Measurements from ENCODE around the gene EXOC3L4.
"Not testable (repeated sequence)": the region's sequence is repeated elsewhere in the genome, so short reads cannot be mapped to it uniquely, and the experiment has no call there.

EXOC3L4 gene

DNA sequence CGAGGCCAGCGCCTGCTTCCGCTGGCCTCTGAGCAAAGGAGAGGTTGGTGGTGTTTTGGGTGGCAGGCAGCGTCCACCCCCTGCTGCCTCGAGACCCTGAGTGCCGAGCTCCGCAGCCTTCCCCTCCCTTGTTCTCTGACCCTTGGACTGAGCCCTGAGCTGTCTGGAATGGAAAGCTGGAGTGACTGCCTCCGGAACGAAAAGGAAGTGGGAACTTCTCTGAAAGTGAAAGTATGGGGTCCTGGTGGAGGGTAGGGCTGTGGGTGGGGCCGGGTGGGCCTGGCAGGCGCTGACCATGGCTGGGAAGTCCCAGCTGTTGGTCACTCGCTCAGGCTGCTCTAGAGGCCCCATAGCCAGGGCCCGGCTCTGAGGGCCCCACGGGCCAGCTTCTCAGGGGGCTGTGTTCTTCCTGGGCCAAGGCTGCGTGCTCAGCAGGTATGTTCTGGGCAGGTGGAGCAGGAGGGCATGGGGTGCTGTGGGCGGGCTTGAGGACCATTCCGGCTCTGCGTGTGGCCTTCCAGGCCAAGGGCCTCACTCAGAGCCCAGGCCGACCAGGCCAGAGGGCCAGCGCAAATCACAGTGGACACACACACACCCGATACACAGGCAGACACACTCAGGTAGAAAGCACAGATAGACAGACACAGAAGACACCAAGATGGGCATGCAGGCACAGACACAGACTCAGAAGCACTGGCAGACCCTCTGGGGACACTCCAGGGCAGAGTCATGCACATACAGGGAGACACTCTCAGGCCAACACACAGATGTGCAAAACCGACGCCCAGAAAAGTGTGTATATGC lies at the start of gene EXOC3L4:
TSS of gene EXOC3L4 (plus strand) at position 320 of the 804 bp plus-strand sequence. CDS start 5,495 bp downstream, outside the sequence.
- no peak for DNase-seq

DNA sequence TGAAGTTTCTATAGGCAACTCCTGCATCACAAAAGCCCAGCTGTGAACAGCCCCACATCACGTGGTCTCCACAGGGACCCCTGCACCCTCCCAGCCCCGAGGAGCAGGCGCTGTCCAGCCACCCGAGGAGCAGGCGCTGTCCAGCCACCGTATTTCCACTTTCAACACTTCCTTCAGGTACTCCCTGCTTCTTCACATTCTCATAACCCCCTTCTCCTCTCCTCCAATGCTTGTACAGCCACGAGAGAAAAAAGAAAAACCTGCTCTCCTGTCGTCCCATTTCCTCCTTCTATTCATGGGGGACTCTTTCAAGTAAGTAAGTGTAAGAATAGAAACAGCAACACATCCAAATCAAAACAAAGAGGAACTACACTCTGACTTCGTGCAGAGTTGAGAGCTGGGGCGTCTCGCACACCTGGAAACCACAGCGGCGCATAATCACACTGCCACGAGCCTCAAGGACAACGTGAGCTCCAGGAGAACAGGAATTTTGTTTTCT lies 49.1 kb upstream of the EXOC3L4 start:
- no peak for DNase-seq

DNA sequence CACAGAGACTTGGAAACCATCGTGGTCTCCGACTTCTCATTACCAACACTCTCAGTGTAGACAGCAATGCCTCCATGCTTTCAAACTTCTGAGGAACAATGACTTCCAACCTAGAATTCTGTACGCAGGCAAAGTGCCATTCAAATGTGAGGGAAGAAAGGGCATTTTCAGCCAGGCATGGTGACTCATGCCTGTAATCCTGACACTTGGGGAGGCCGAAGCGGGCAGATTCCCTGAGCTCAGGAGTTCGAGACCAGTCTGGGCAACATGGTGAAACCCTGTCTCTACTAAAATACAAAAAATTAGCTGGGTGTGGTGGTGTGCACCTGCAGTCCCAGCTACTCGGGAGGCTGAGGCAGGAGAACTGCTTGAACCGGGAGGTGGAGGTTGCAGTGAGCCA lies 47.1 kb upstream of the EXOC3L4 start:
- DNase-seq, result not testable (repeated sequence)

DNA sequence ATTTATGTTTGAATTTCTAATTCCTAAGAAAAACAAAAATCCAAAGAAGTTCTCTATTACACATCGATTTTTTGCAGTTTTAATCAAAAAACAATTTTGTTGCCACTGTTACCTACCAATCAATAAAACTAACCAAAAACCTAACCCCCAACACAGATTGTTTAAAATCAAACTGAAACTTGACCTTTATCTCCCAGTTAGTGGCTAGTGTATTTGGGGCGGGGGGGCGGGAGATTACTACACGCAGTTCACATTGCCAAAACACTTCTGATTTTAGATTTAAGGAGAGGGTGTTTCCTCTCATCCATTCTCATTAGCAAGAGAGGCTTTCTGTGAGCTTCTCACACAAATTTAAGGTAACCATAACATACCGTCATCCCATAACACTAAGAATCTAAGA lies 43.6 kb upstream of the EXOC3L4 start:
- DNase-seq, result no peak

DNA sequence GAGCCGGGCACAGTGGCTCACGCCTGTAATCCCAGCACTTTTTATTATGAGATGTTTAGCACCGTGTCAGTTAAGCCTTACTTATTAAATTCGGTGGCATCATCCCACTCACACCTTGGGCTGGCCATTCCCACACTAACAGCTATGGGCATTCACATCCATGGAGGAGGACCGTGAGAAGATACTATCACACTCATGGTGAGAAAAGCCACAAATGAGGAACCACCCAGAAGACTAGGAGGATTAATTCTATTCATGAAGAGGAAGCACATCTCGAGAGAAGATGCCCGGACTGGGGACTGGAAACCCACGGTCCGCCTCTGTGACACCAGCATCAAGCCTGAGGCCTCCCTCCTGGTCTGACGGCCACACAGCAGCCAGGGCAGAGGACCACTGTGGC lies 42.1 kb upstream of the EXOC3L4 start:
- no peak for DNase-seq

DNA sequence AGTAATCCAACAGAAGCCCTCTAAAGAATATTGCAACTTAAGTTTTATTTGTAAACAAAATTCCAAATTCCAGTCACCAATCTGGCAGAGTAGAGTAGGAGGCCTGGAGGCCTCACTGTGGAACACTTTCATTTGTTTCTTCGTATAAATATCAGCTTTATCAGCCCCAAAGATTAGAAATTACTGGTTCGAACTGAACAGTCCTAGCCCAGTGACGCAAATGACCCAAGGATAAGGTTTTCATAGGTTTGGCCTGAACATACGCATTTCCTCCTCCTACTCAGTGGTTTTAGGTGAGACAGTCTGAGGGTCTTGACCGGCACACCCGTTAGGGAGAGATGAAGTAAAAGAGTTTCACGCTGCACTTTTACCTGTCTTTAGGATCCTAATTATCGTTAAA lies 38.8 kb upstream of the EXOC3L4 start:
- DNase-seq, result no peak

DNA sequence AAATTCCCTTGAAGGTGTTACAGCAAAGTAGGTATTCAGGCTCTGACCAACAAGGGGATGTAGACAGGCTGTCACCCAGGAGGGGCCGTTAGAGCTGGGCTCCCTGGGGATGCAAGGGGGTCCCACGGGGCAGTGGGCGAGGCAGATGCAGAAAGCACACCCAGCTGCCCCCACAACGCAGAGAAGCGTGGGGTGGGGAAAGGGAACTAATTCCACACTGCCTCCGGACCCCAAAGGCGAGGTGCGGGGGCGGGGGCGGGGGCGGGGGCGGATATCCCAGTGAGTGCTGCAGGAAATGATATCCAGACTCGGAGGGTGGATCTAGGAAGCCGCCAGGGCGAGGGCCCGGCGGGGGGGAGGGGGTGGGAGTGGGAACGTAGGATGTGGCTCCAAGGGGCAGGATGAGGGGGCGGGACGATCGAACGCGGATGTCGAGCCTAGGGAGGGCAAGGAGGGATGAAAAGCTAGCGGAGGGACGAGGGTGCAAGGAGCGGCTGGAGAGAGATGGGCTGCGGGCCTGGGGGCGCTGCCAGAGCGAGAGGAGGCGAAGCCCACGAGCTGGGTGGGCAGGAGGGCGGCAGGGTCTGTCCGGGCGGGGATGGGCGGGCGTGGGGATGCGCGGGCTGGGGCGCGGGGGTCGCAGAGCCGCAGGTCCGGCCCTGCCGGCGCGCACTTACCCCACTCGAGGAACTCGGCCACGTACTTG lies 38.0 kb upstream of the EXOC3L4 start:
- no peak for DNase-seq

DNA sequence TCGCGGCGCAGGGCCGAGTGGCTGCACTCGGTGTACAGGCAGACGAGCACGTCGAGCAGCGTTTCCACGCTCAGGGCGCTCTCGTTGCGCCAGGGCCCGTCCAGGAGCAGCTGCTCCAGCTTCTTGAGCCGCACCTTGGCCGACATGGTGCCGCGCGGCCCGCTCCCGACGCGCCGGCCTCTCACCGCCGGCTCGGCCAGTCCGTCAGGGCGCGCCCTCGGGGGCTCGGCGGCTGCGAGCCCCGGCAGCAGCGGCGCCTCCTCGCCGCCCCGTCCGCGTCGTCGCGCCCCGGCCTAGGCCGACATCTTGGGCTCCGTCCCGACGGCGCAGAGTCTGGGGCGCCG lies 37.5 kb upstream of the EXOC3L4 start:
- DNase-seq, result no peak

DNA sequence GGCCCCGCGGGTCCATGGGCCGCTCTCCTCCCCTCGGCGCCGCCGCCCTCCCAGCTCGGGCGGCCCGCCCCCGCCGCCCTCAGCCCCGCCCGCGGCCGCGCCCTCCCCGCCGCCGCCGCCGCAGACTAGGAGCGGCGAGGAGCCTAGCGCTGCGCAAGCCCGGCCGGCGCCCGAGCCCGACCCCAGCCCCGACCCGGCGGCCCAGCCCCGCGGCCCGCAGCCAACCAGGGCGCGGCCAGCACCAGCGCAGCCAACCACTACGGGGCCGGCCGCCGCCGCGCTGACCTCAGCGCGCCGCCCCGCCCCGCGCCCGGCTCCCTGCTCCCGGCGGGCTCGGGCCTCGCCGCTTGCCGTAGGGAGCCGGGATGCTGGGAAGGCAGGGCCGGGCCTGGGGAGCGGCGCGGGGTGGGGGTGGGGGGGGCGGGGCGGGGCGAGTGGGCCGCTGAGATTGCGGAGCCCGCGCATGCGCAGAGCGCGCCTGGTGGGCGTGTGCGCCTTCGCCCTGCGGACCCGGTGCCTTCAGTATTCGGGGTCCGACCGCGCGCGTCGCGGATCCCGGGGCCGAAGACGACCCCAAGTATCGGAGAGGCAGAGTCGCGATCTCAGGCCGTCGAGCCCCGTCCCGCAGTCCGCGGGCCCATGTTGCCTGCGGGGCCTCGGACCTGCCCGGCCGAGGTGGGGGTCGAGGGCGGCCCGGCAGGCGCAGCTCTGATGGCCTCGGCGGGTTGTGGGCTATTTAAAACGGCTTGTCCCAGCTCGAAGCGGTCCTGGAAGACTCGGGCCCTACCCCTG lies 37.0 kb upstream of the EXOC3L4 start, which contains the start of gene CDC42BPB:
TSS of gene CDC42BPB (minus strand) at position 178 of the 792 bp plus-strand sequence. CDS start 376 bp downstream, outside the sequence.
- DNase-seq, result peak in 1 of 2 experiments; percentile 41

DNA sequence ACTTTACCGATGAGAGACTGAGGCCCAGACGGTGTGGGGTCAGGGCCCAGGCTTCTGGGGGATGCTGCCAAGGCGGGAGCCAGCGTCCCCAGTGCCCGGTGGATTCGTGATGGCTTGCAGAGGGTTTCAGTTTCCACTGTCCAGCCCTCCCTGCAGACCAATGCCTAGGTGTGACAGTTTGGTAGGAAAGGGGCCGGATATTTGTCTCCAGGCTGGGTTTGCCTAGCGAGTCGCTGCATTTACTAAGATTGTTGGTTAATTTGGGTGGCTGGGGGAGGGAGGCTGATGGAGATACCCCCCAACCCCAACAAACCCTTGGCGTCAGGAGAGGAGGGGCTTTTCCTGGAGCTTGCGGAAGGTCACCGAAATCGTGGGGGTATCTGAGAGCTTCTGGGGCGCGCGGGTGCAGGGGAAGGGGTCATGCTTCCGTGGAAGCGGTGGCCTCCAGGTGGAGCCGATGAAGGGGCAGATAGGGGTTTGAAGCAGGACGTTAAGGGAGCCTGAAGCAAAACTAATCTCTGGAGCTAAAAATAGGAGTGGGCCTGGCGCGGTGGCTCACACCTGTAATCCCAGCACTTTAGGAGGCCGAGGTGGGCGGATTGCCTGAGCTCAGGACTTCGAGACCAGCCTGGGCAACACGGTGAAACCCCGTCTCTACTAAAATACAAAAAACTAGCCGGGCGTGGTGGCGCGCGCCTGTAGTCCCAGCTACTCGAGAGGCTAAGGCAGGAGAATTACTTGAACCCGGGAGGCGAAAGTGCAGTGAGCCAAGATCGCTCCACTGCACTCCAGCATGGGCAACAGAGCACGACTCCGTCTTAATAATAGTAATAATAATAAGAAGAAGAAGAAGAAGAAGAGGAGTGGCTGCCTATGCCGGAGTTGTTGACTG lies 36.1 kb upstream of the EXOC3L4 start:
- no peak for DNase-seq

DNA sequence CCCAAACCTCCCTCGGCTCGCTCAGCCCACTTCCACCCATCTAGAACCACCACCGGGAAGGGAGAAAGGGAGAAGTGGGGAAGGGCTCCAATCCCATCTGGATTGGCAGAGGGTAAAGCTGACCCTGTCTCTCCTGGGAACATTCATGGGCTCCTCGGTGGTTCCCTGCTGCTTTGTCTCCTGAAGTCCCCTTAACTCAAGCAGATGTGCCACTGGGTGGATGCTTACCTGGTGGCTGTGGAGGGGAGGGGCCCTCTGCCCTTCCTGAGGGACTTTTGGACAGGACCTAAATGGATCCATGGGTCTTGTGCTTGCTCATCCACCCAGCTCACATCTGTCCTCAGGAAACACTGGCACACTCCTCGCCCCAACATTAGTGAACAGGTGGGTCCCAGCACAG lies 35.0 kb upstream of the EXOC3L4 start:
- DNase-seq, result no peak

DNA sequence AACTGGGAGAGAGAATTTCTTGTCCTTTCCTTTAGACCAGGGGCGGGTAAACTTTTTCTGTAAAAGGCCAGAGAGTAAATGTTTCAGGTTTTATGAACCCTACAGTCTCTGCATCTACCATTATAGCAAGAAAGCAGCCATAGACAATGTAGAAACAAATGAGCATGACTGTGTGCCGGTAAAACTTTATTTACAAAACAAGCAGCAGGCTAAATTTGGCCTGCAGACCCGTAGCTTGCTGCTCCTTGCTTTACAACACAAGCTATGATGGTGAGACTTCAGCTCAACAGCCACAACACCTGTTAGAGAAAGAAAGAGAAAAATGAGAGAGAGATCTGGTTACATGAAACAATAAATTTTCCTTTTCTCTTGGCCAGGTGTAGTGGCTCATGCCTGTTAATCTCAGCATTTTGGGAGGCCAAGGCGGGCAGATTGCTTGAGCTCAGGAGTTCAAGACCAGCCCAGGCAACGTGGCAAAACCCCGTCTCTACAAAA lies 33.0 kb upstream of the EXOC3L4 start:
- DNase-seq, result no peak

DNA sequence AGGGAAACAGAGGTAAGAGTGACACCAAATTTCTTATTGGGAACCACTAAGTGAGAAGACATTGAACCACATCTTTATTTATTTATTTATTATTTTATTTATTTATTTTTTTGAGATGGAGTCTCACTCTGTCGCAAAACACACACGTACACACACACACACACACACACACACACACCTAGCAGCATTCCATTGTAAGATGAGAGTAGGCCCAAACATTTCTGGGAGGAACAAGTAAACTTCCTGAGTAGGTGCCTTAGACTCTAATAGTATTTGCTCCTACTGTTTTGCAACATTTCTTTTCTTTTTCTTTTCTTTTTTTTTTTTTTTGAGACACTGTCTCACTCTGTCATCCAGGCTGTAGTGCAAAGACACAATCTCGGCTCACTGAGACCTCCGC lies 30.1 kb upstream of the EXOC3L4 start:
- DNase-seq, result no peak

DNA sequence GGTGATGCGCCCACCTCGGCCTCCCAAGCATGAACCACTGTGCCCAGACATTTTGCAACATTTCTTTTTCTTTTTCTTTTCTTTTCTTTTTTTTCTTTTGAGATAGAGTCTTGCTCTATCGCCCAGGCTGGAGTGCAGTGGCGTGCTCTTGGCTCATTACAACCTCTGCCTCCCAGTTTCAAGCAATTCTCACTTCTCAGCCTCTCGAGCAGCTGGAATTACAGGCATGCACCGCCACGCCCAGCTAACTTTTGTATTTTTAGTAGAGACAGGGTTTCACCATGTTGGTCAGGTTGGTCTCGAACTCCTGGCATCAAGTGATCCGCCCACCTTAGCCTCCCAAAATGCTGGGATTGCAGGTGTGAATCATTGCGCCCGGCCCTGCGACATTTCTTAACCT lies 29.5 kb upstream of the EXOC3L4 start:
- no peak for DNase-seq

DNA sequence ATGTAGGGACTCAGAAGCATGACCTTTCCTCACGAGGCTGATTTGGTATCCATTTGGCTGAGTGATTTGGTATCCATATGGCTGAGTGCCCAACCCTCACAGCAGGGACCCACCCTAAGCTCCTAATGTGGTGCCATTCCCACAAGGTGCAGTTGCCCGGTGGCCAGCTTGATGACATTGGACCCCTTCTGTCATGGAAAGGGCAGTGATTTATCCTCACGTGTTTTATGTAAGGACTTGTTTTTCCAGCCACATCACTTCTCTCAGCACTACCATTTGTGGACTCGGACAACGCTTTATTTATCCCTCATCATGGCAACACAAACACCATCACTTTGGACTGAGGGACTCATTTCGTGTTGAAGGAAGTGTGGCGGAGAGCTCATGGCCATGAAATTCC lies 28.7 kb upstream of the EXOC3L4 start:
- DNase-seq, result no peak

DNA sequence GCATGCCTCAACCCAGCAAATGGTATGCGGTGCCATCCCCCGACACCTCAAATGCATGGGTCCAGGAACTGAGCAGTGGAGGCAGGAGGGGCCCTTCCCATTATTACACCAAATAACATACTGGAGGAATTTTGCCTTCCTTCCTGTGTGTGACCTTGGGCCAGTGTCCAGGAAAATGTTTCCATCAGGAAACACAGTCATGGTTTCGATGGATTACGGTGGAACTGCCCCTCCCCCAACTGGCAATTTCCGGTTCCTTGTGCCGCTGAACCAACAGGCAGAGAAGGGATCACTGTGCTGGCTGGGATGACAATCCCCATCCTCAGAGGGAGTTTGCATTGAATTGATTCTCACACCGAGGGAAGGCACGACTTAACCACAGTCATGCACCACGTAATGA lies 28.1 kb upstream of the EXOC3L4 start:
- no peak for DNase-seq

DNA sequence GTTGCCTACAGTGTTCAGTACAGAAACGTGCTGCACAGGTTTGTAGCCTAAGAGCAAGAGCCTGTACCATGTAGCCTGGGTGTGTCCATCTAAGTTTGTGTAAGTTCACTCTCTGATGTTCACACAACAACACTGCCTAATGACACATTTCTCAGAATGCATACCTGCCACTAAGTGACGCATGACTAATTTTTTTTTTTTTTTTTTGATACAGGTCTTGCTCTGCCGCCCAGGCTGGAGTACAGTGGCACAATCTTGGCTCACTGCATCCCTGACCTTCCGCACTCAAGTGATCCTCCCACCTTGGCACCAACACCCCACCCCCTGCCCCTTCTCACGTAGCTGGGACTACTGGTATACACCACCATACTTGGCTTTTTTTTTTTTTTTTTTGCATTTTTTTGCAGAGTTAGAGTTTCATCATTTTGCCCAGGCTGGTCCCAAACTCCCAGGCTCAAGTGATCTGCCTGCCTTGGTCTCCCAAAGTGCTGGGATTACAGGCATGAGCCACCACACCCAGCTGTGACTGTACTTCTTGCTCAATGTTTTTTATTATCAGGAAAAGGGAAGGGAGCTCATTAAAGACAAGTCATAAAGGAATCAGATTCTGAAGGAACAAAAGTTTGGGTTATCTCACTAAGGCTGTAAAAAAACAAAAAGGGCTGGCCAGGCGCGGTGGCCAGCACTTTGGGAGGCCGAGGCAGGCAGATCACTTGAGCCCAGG lies 27.1 kb upstream of the EXOC3L4 start:
- DNase-seq, result no peak

DNA sequence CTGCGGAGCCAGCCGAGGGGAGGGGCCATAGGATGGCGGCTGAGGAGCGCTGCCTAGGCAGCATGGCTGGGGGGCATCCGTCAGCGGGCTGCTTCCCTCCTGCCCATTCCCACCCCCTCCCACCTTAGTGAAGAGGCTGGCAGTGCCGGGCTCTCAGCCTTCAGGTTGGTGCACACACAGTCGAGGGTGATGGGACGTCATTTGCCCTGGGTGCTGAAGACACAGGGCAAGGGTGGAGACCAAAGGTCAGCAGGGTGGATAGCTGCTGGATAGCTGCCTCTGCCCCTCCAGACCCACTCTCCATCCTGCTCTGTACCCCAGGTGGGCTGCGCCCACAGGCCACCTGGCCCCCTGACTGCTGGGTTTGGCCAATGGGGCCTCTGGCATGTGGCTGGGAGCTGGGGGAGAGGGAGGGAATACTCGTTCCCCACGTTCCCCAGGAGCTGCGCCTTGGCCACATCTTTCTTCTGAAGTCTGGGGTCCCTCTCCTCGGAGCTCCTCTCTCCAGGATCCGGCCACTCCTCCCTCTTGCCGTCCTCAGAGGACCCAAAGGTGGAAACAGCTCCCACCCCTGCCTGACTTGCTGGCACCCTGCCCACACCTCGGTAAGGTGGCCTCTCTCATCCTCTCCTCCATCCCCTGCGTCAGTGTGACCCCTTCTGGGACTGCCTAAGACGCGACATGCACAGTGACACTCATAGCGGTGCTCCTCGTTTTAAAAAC lies 26.0 kb upstream of the EXOC3L4 start:
- DNase-seq, result no peak

DNA sequence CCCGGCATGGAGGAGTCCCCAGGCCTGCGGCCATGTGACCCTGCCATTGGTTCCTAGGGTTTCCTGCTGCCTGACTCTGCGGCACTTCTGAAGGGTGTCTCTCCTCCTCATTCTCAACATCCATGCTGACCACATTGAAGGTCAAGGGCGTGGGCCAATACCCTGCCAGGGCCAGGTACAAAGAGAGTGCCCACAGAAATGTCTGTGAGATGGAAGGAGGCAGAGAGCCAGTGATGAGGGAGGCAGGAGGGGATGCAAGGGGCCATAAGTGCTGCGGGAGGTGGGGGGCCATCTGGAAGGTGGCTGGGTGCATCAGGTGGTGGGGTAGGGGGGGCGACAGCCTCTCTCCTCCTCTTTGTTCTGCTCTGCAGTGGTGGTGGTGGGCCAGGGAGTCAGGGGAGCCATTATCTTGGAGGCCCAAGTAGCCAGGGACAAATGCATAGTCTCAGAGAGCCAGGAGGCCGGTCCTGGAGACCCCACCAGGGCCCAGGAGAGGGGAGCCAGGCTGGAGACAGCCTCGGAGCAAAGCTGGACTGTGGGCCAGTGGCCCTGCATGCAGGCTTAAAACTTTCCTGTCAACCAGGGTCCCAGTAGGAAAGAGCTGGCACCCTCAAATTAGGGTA lies 24.2 kb upstream of the EXOC3L4 start:
- no peak for DNase-seq

DNA sequence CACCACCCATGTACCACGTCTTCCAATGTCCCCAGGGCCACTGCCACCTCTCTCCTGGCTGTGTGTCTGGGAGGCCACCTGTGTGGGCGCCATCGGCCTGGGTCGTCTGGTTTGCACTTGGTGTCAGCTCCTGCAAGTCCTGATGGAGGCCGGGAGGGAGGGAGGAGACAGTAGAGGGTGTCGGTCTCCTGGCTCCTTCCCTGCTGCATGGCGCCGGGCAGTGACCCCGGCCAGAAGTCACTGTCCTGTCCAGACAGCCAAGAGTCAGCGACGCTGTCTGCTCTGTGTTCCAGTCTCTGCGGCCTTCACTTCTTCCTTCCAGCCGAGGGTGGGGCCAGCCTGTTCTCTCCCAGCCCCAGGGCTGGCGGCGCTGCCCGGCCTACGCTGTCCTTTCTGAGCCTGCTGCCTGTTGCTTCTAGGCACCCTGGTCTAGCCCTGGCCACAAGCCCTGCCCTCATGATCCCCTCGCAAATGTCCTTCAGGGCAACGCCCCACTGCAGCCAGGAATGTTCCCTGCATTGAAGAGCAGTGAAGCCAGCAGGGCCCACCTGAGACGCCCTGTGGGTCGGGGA lies 23.5 kb upstream of the EXOC3L4 start:
- no peak for DNase-seq

Measured in cerebellar nuclear complex (tissue), 1 donor.